Stimulated activated CD8-positive, alpha-beta memory T cell treated with anti-CD3 and anti-CD28 coated beads, Interleukin-15, amount 100 ng/mL, for 24 hours (primary cell): ENCODE data around the gene SLC16A3.

ENCODE experiments used
- DNase-seq: peaks from one replicate; pipeline ENCODE4 v3.0.0-alpha.2; 2020; ENCODE audit warnings: low read depth

SLC16A3 gene

GRCh38 chr17:82236142-82236971 lies 7.5 kb downstream of the SLC16A3 start:
- DNase-seq, result no peak

GRCh38 chr17:82237083-82237745 lies 8.4 kb downstream of the SLC16A3 start:
- no peak for DNase-seq

GRCh38 chr17:82237746-82238471 lies 9.1 kb downstream of the SLC16A3 start:
- DNase-seq, result no peak

GRCh38 chr17:82238472-82239201 lies 9.8 kb downstream of the SLC16A3 start:
- no peak for DNase-seq

GRCh38 chr17:82239401-82239925 lies 10.6 kb downstream of the SLC16A3 start:
- no peak for DNase-seq

GRCh38 chr17:82239926-82240505 lies 11.2 kb downstream of the SLC16A3 start:
- DNase-seq, result no peak

- no peak for DNase-seq
Observed at GRCh38 chr17:82240506-82241182, 11.8 kb downstream of the SLC16A3 start.

- no peak for DNase-seq
Observed at GRCh38 chr17:82241183-82241925, 12.5 kb downstream of the SLC16A3 start.

GRCh38 chr17:82241926-82242697 lies 13.3 kb downstream of the SLC16A3 start:
- DNase-seq, result no peak

- DNase-seq, result no peak
Observed at GRCh38 chr17:82242698-82242976, 13.8 kb downstream of the SLC16A3 start.

GRCh38 chr17:82242977-82243647 lies 14.3 kb downstream of the SLC16A3 start:
- no peak for DNase-seq

GRCh38 chr17:82243648-82244412 lies 15.0 kb downstream of the SLC16A3 start:
- no peak for DNase-seq

GRCh38 chr17:82244413-82245133 lies 15.7 kb downstream of the SLC16A3 start:
- DNase-seq, result no peak

GRCh38 chr17:82245134-82246039 lies 16.5 kb downstream of the SLC16A3 start:
- no peak for DNase-seq

GRCh38 chr17:82246040-82246364 lies 17.2 kb downstream of the SLC16A3 start:
- no peak for DNase-seq

- no peak for DNase-seq
Observed at GRCh38 chr17:82246365-82247181, 17.7 kb downstream of the SLC16A3 start.
